ENCODE results near the gene CLMP. TPM values are rescaled to one million over a fixed set of nuclear protein-coding genes. Genes with fewer than 3 reads are reported as not detected.
A peak's percentile ranks its signal among the peaks of the same experiment; 100 is the strongest.

The CLMP gene
- total and polyA plus RNA-seq, 9 of the 15 experiments (the other 6 are each of a cell fraction or from before 2014, with no cell fraction given), result 0.02 to 0.15 (median 0.03) TPM; not detected in 6

- TF ChIP-seq, protein P1, sequence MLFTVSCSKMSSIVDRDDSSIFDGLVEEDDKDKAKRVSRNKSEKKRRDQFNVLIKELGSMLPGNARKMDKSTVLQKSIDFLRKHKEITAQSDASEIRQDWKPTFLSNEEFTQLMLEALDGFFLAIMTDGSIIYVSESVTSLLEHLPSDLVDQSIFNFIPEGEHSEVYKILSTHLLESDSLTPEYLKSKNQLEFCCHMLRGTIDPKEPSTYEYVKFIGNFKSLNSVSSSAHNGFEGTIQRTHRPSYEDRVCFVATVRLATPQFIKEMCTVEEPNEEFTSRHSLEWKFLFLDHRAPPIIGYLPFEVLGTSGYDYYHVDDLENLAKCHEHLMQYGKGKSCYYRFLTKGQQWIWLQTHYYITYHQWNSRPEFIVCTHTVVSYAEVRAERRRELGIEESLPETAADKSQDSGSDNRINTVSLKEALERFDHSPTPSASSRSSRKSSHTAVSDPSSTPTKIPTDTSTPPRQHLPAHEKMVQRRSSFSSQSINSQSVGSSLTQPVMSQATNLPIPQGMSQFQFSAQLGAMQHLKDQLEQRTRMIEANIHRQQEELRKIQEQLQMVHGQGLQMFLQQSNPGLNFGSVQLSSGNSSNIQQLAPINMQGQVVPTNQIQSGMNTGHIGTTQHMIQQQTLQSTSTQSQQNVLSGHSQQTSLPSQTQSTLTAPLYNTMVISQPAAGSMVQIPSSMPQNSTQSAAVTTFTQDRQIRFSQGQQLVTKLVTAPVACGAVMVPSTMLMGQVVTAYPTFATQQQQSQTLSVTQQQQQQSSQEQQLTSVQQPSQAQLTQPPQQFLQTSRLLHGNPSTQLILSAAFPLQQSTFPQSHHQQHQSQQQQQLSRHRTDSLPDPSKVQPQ (CRISPR knock-in tag; IDR thresholded peaks at IDR 0.05; ENCODE audit: borderline replicate concordance), result no peak
- TF ChIP-seq SPI1 (IDR thresholded peaks at IDR 0.05; ENCODE audit: borderline replicate concordance, low read depth, low read length) (peak; percentile 87), TFAP4 (CRISPR knock-in tag; IDR thresholded peaks at IDR 0.05; ENCODE audit: borderline replicate concordance) (peak; percentile 60; the same call in 1 of the 2 replicates), NR2C2 (CRISPR knock-in tag; IDR thresholded peaks at IDR 0.05) (no peak), NR2C2 (tag; IDR thresholded peaks at IDR 0.05) (0 out of 2 replicates have a peak, but pooled peaks have one; percentile 40), ZFP1 (CRISPR knock-in tag; IDR thresholded peaks at IDR 0.05) (no peak), ELK3 (CRISPR knock-in tag; IDR thresholded peaks at IDR 0.05) (no peak), SP2 (IDR thresholded peaks at IDR 0.05; ENCODE audit: extremely low read depth, low read depth, low read length, poor library complexity, severe bottlenecking) (peak; percentile 41), CEBPZ (IDR thresholded peaks at IDR 0.05; ENCODE audit: borderline replicate concordance, low read depth, low read length) (no peak), THRAP3 (IDR thresholded peaks at IDR 0.05; ENCODE audit: borderline replicate concordance) (no peak), POLR2AphosphoS5 (IDR thresholded peaks at IDR 0.05; ENCODE audit: control insufficient read depth, insufficient read depth, low read depth, low read length) (peak; percentile 39; the same call in 1 of the 2 replicates), ZNF561 (CRISPR knock-in tag; conservative IDR thresholded peaks at IDR 0.05) (no peak), CHCHD3 (CRISPR knock-in tag; IDR thresholded peaks at IDR 0.05) (no peak)
- TF ChIP-seq, protein P2, sequence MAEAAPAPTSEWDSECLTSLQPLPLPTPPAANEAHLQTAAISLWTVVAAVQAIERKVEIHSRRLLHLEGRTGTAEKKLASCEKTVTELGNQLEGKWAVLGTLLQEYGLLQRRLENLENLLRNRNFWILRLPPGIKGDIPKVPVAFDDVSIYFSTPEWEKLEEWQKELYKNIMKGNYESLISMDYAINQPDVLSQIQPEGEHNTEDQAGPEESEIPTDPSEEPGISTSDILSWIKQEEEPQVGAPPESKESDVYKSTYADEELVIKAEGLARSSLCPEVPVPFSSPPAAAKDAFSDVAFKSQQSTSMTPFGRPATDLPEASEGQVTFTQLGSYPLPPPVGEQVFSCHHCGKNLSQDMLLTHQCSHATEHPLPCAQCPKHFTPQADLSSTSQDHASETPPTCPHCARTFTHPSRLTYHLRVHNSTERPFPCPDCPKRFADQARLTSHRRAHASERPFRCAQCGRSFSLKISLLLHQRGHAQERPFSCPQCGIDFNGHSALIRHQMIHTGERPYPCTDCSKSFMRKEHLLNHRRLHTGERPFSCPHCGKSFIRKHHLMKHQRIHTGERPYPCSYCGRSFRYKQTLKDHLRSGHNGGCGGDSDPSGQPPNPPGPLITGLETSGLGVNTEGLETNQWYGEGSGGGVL (CRISPR knock-in tag; IDR thresholded peaks at IDR 0.05), result no peak
- TF ChIP-seq, protein P3, sequence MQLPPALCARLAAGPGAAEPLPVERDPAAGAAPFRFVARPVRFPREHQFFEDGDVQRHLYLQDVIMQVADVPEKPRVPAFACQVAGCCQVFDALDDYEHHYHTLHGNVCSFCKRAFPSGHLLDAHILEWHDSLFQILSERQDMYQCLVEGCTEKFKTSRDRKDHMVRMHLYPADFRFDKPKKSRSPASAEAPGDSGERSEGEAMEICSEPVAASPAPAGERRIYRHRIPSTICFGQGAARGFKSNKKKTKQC (CRISPR knock-in tag; IDR thresholded peaks at IDR 0.05), result no peak
Measured at GRCh38 chr11:123062158-123062891, 132.7 kb downstream of the CLMP start (continued).

Measured in K562 (cell line).